H9 (cell line): ENCODE results near the gene AR. TPM values are rescaled to one million over a fixed set of nuclear protein-coding genes. Genes with fewer than 3 reads are reported as not detected.

Experiments
- DNase-seq: peaks from one replicate; pipeline ENCODE4 v3.0.0-alpha.2; 2017
- H2AFZ ChIP-seq: one replicate; pipeline ENCODE4 v1.6.1; 2013; ENCODE audit warnings: mild to moderate bottlenecking, low read length, control low read depth, moderate library complexity
- H2AK5ac ChIP-seq: 2 replicates; pipeline ENCODE4 v1.6.1; 2013; ENCODE audit warnings: low read length, control low read depth, mixed read lengths; ENCODE audit not compliant: insufficient read length
- H2BK120ac ChIP-seq: one replicate; pipeline ENCODE4 v1.6.1; 2013; ENCODE audit warnings: low read depth, mild to moderate bottlenecking, low read length, control low read depth, inconsistent platforms; ENCODE audit not compliant: poor library complexity, severe bottlenecking
- H2BK12ac ChIP-seq: 2 replicates; pipeline ENCODE4 v1.6.1; 2013; ENCODE audit warnings: low read length, control low read depth, mixed read lengths, low read depth; ENCODE audit not compliant: insufficient read length
- H2BK15ac ChIP-seq: 2 replicates; pipeline ENCODE4 v1.6.1; 2013; ENCODE audit warnings: low read depth, low read length, control low read depth
- H2BK20ac ChIP-seq: one replicate; pipeline ENCODE4 v1.6.1; 2013; ENCODE audit warnings: low read depth, mild to moderate bottlenecking, low read length, control low read depth, inconsistent platforms; ENCODE audit not compliant: poor library complexity, severe bottlenecking
- H2BK5ac ChIP-seq: 2 replicates; pipeline ENCODE4 v1.6.1; 2013; ENCODE audit warnings: low read length, control low read depth, mixed read lengths; ENCODE audit not compliant: insufficient read length
- H3K14ac ChIP-seq: 2 replicates; pipeline ENCODE4 v1.6.1; 2013; ENCODE audit warnings: low read length, control low read depth; ENCODE audit not compliant: insufficient read depth
- H3K18ac ChIP-seq: 2 replicates; pipeline ENCODE4 v1.6.1; 2013; ENCODE audit warnings: low read depth, mild to moderate bottlenecking, mixed read lengths, low read length, control low read depth; ENCODE audit not compliant: insufficient read length
- H3K23ac ChIP-seq: 2 replicates; pipeline ENCODE4 v1.6.1; 2013; ENCODE audit warnings: low read length, control low read depth, mixed read lengths, low read depth; ENCODE audit not compliant: insufficient read length
- H3K23me2 ChIP-seq: 2 replicates; pipeline ENCODE4 v1.6.1; 2013; ENCODE audit warnings: low read depth, mild to moderate bottlenecking, mixed read lengths, low read length, control low read depth; ENCODE audit not compliant: insufficient read length, poor library complexity, severe bottlenecking
- H3K27ac ChIP-seq: 2 replicates; pipeline ENCODE4 v1.5.1; 2013; ENCODE audit warnings: low read length, control low read depth, mixed read lengths, low read depth; ENCODE audit not compliant: insufficient read length
- H3K27me3 ChIP-seq: 2 replicates; pipeline ENCODE4 v1.6.1; 2013; ENCODE audit warnings: low read length, control low read depth, inconsistent platforms; ENCODE audit not compliant: insufficient read depth
- H3K4ac ChIP-seq: 2 replicates; pipeline ENCODE4 v1.6.1; 2013; ENCODE audit warnings: low read depth, mild to moderate bottlenecking, control low read depth, inconsistent platforms, low read length, moderate library complexity
- H3K4me1 ChIP-seq: 2 replicates; pipeline ENCODE4 v1.6.1; 2013; ENCODE audit warnings: low read length, control low read depth, inconsistent platforms; ENCODE audit not compliant: insufficient read depth
- H3K4me2 ChIP-seq: 2 replicates; pipeline ENCODE4 v1.6.1; 2013; ENCODE audit warnings: low read length, control low read depth, mixed read lengths; ENCODE audit not compliant: insufficient read length, insufficient read depth
- H3K56ac ChIP-seq: 2 replicates; pipeline ENCODE4 v1.6.1; 2013; ENCODE audit warnings: low read depth, mild to moderate bottlenecking, mixed read lengths, low read length, control low read depth; ENCODE audit not compliant: insufficient read length
- H3K79me1 ChIP-seq: 2 replicates; pipeline ENCODE4 v1.6.1; 2013; ENCODE audit warnings: low read depth, mild to moderate bottlenecking, moderate library complexity, low read length, control low read depth, inconsistent platforms; ENCODE audit not compliant: insufficient read depth, poor library complexity, severe bottlenecking
- H3K79me2 ChIP-seq: 2 replicates; pipeline ENCODE4 v1.6.1; 2013; ENCODE audit warnings: low read length, control low read depth, inconsistent platforms; ENCODE audit not compliant: insufficient read depth
- H3K9ac ChIP-seq: 2 replicates; pipeline ENCODE4 v1.6.1; 2013; ENCODE audit warnings: low read length, control low read depth, mixed read lengths; ENCODE audit not compliant: insufficient read length; ENCODE audit errors: extremely low read depth
- H3K9me3 ChIP-seq: one replicate; pipeline ENCODE4 v1.6.1; 2013; ENCODE audit warnings: low read depth, low read length, inconsistent platforms; ENCODE audit not compliant: control insufficient read depth
- H3T11ph ChIP-seq: one replicate; pipeline ENCODE4 v1.6.1; 2013; ENCODE audit warnings: mild to moderate bottlenecking, low read length, control low read depth, inconsistent platforms
- H4K20me1 ChIP-seq: one replicate; pipeline ENCODE4 v1.6.1; 2013; ENCODE audit not compliant: control insufficient read depth, insufficient read length, insufficient read depth
- H4K5ac ChIP-seq: 2 replicates; pipeline ENCODE4 v1.6.1; 2013; ENCODE audit warnings: low read depth, mild to moderate bottlenecking, mixed read lengths, low read length, control low read depth; ENCODE audit not compliant: insufficient read length
- H4K8ac ChIP-seq: replicated peaks from 2 replicates; pipeline ENCODE4 v1.6.1; 2013; ENCODE audit warnings: low read length, control low read depth, mixed read lengths, low read depth; ENCODE audit not compliant: insufficient read length
- H4K91ac ChIP-seq: 2 replicates; pipeline ENCODE4 v1.6.1; 2013; ENCODE audit warnings: low read depth, mild to moderate bottlenecking, moderate library complexity, mixed read lengths, low read length, control low read depth; ENCODE audit not compliant: insufficient read length
- H3K27ac Mint-ChIP-seq, 3 experiments: 2 replicates in 2 of 3; 3 replicates in 1 of 3; pipeline ENCODE4 v1.8.0; 2020 to 2021; ENCODE audit warnings: mixed read lengths in 3 of 3, mild to moderate bottlenecking in 1 of 3, moderate library complexity in 1 of 3
- H3K27me3 Mint-ChIP-seq: 2 replicates; pipeline ENCODE4 v1.8.0; 2021; ENCODE audit warnings: low read depth, mild to moderate bottlenecking, moderate library complexity, mixed read lengths
- H3K36me3 Mint-ChIP-seq, 3 experiments: 2 replicates in 2 of 3; 3 replicates in 1 of 3; pipeline ENCODE4 v1.8.0; 2020 to 2021; ENCODE audit warnings: low read depth in 3 of 3, mixed read lengths in 3 of 3; ENCODE audit not compliant: insufficient read depth in 1 of 3
- H3K4me1 Mint-ChIP-seq, 2 experiments: 2 replicates each; pipeline ENCODE4 v1.8.0; 2020; ENCODE audit warnings: mixed read lengths in 2 of 2
- H3K4me3 Mint-ChIP-seq, 2 experiments: 2 replicates in 1 of 2; 3 replicates in 1 of 2; pipeline ENCODE4 v1.8.0; 2020 to 2021; ENCODE audit warnings: mild to moderate bottlenecking in 2 of 2, mixed read lengths in 2 of 2, moderate library complexity in 1 of 2
- H3K9me3 Mint-ChIP-seq, 2 experiments: 2 replicates in 1 of 2; 3 replicates in 1 of 2; pipeline ENCODE4 v1.8.0; 2020; ENCODE audit warnings: mild to moderate bottlenecking in 2 of 2, mixed read lengths in 2 of 2, moderate library complexity in 1 of 2
- WGBS: extraction: QIAGEN DNeasy Blood & Tissue Kit; methylation state at CpG from one replicate; pipeline ENCODE4 v1.1.7; 2013; ENCODE audit warnings: missing lambda C conversion rate, low lambda C conversion rate, mixed read lengths; ENCODE audit not compliant: insufficient read length; ENCODE audit errors: extremely low coverage; 5-methylcytosine and 5-hydroxymethylcytosine counted together
- total RNA-seq: library from RNA; stranded (reverse); gene quantifications from 2 replicates; pipeline ENCODE4 v1.2.1, GENCODE V29; 2021
- TF ChIP-seq, protein P1 (sequence below): fragments of 200-600 bp; sonication (generic); conservative IDR thresholded peaks from 3 replicates; pipeline ENCODE4 v1.8.0; 2021; ENCODE audit warnings: antibody characterized with exemption, mild to moderate bottlenecking

AR gene
- total RNA-seq, 1 experiment from 2014 or later, result 3.5 TPM

DNA sequence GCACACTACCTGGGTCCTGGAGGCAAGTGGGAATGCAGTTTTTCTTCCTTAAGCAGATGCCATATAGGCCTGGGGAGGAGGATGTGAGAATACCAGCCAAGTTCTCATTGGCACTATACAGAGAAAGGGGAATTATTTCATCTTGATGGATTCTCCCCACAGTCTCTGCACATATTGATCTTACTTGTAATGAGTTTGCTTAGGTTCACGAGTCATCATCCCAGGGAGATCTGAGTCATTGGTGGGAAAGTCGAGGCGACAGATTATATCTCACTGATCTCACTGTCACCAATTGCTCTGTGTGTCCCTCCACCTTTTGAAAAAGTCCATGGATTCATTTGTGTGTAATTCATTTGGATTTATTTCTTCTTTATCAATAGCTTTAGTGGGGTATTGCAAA is 156.8 kb downstream of the AR start:
- H3K27ac ChIP-seq, result no peak overlapping the region
- Mint-ChIP-seq H3K4me1 (no peaks in the 10 kb centered on the region), H3K27me3 (no peaks in the 10 kb centered on the region; the same call in none of the 2 replicates), H3K9me3 (peaks cover 50% of the 10 kb centered on the region in 2 experiments), H3K4me3 (no peak overlapping the region), H3K27ac (no peak overlapping the region), H3K36me3 (peaks cover 0 to 6% (median 3%) of the 10 kb centered on the region in 3 experiments; a peak in 5 of 7 replicates)
- H4K5ac ChIP-seq, result no peak overlapping the region
- H3K27me3 ChIP-seq, result no peaks in the 10 kb centered on the region
- H2BK120ac ChIP-seq, result no peak overlapping the region
- no peak for DNase-seq
- H4K8ac ChIP-seq, result no peak overlapping the region
- H2BK12ac ChIP-seq, result no peak overlapping the region
- H3K4ac ChIP-seq, result no peak overlapping the region
- TF ChIP-seq, protein P1, sequence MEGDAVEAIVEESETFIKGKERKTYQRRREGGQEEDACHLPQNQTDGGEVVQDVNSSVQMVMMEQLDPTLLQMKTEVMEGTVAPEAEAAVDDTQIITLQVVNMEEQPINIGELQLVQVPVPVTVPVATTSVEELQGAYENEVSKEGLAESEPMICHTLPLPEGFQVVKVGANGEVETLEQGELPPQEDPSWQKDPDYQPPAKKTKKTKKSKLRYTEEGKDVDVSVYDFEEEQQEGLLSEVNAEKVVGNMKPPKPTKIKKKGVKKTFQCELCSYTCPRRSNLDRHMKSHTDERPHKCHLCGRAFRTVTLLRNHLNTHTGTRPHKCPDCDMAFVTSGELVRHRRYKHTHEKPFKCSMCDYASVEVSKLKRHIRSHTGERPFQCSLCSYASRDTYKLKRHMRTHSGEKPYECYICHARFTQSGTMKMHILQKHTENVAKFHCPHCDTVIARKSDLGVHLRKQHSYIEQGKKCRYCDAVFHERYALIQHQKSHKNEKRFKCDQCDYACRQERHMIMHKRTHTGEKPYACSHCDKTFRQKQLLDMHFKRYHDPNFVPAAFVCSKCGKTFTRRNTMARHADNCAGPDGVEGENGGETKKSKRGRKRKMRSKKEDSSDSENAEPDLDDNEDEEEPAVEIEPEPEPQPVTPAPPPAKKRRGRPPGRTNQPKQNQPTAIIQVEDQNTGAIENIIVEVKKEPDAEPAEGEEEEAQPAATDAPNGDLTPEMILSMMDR, result no peak
- H3K56ac ChIP-seq, result no peak overlapping the region
- H4K91ac ChIP-seq, result no peak overlapping the region
- H3K79me2 ChIP-seq, result no peaks in the 10 kb centered on the region
- H2BK20ac ChIP-seq, result no peak overlapping the region
- no peaks in the 10 kb centered on the region for H4K20me1 ChIP-seq
- H3K14ac ChIP-seq, result no peak overlapping the region
- no peak overlapping the region for H3K9ac ChIP-seq
- no peak overlapping the region for H2AK5ac ChIP-seq
- H2BK15ac ChIP-seq, result no peak overlapping the region
- H2AFZ ChIP-seq, result no peak overlapping the region
- no peak overlapping the region for H2BK5ac ChIP-seq
- H3K9me3 ChIP-seq, result peaks cover 53% of the 10 kb centered on the region
- no peak overlapping the region for H3K23ac ChIP-seq
- H3K4me2 ChIP-seq, result no peak overlapping the region
- H3K4me1 ChIP-seq, result no peaks in the 10 kb centered on the region
- H3T11ph ChIP-seq, result no peak overlapping the region
- no peaks in the 10 kb centered on the region for H3K23me2 ChIP-seq
- H3K79me1 ChIP-seq, result no peaks in the 10 kb centered on the region
- no peak overlapping the region for H3K18ac ChIP-seq
- WGBS, result no CpG with 5 or more reads among the region's 3 CpGs
